Mucosa of rectum (tissue), 2 donors: ENCODE measurements around the gene GLRA1.
"Not testable (repeated sequence)": the region's sequence is repeated elsewhere in the genome, so short reads cannot be mapped to it uniquely, and the experiment has no call there.

Source experiments
- H3K27ac ChIP-seq, 2 donors: one replicate each; pipeline ENCODE4 v1.7.0; 2013; ENCODE audit warnings: inconsistent platforms in 2 of 2, low read depth in 2 of 2, low read length in 2 of 2
- H3K27me3 ChIP-seq, 2 donors: one replicate each; pipeline ENCODE4 v1.7.0; 2013; ENCODE audit warnings: low read length in 2 of 2; ENCODE audit not compliant: control insufficient read depth in 2 of 2, insufficient read depth in 2 of 2
- H3K36me3 ChIP-seq, 2 donors: one replicate each; pipeline ENCODE4 v1.7.0; 2013; ENCODE audit warnings: low read length in 2 of 2; ENCODE audit not compliant: control insufficient read depth in 2 of 2, insufficient read depth in 2 of 2
- H3K4me1 ChIP-seq, 2 donors: one replicate each; pipeline ENCODE4 v1.7.0; 2013; ENCODE audit warnings: low read length in 2 of 2, mild to moderate bottlenecking in 1 of 2; ENCODE audit not compliant: control insufficient read depth in 2 of 2, insufficient read depth in 2 of 2
- H3K4me3 ChIP-seq, 2 donors: one replicate each; pipeline ENCODE4 v1.7.0; 2013; ENCODE audit warnings: low read length in 2 of 2
- H3K9ac ChIP-seq, 2 donors: one replicate each; pipeline ENCODE4 v1.7.0; 2013; ENCODE audit warnings: low read length in 2 of 2, low read depth in 1 of 2, mild to moderate bottlenecking in 1 of 2
- H3K9me3 ChIP-seq, 2 donors: one replicate each; pipeline ENCODE4 v1.7.0; 2013; ENCODE audit warnings: low read length in 2 of 2; ENCODE audit not compliant: control insufficient read depth in 2 of 2
- donor health status: healthy.
- donor health status: Normal muscosa, but diverticular disease.

Gene GLRA1

DNA sequence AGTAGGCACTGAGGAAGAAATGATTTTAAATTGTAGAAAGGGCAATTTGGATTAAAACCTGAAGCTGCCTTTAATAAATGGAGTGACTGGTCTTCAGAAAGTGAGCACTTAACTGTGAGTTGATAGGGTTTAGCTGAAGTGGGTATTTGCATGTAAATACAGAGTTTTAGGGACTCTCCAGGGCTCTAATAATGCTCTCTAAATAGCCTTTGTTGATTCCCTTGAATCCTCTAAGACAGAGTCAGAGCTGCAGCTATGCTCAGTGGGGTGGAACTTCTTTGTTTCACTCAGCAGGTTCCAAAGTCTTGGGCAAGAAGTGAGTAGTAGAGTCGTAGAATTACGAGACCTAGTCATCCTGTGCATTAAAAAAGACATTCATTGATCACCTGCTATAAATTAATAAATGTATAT, 21.4 kb downstream of the GLRA1 start:
- Histone ChIP-seq H3K4me3 (no peak overlapping the region), H3K4me1 (no peaks in the 10 kb centered on the region), H3K9me3 (no peaks in the 10 kb centered on the region), H3K36me3 (no peaks in the 10 kb centered on the region), H3K27me3 (no peaks in the 10 kb centered on the region), H3K9ac (no peak overlapping the region), H3K27ac (no peak overlapping the region)

DNA sequence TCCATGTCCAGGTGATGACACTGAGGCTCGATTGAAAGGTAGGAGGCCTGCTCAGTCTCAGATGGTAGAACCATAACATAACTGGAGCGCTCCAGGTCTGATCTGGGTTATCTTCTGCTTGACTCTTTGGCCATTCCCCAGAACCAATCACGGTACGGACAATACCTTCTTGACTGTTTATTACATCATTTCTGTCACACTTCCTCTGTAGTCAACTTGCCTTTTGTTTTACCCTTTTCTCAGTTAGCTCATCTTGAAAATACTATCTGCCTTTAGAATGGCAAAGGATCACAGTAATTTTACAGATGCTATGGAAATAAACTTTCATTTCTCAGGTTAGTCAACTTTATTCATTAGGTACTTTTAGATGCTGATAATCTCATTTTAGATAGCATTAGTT, 22.4 kb downstream of the GLRA1 start:
- no peaks in the 10 kb centered on the region for H3K9me3 ChIP-seq
- H3K4me1 ChIP-seq: no peaks in the 10 kb centered on the region
- H3K4me3 ChIP-seq: no peak overlapping the region
- H3K27me3 ChIP-seq: no peaks in the 10 kb centered on the region
- H3K9ac ChIP-seq: no peak overlapping the region
- no peaks in the 10 kb centered on the region for H3K36me3 ChIP-seq
- no peak overlapping the region for H3K27ac ChIP-seq

DNA sequence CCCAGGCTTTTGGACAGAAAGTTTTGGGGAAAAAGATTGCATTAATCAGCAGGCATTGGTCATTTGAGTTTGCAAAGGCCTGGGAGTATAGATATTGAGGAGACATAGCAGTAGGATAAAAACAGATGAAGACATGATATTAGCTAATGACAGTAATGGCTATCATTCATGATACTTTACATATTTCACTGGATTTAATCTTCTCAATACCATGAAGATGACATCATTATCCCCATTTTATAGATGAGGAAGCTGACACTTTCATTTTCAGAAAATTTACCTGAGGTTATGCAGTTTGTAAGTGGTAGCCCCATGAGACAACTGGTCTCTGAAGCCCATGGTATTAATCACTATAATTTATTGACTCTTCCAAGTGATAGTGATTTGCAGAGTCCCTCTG, 23.0 kb downstream of the GLRA1 start:
- Histone ChIP-seq H3K27ac (no peak overlapping the region), H3K9me3 (no peaks in the 10 kb centered on the region), H3K36me3 (no peaks in the 10 kb centered on the region), H3K27me3 (no peaks in the 10 kb centered on the region), H3K4me1 (no peaks in the 10 kb centered on the region), H3K9ac (no peak overlapping the region), H3K4me3 (no peak overlapping the region)

DNA sequence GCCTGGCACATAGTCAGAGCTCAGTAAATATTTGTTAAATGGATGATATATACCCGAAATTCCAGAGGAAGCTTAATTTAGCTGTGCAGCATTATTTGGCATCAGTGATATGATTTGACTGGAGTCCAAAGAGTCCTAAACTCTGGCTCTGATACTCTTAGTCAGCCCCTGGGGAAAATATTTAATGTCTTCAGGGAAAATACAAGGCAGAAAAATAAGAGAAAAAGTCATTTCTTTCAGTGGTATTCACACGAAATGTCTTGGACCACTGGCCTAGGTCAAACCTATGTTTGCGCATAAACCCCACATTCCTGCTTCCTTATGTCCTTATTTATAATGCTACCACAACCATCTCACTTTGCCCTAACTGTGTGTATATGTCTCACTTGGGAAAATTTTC, 23.8 kb downstream of the GLRA1 start:
- Histone ChIP-seq H3K9ac (no peak overlapping the region), H3K36me3 (no peaks in the 10 kb centered on the region), H3K4me1 (no peaks in the 10 kb centered on the region), H3K4me3 (no peak overlapping the region), H3K27me3 (no peaks in the 10 kb centered on the region), H3K9me3 (no peaks in the 10 kb centered on the region), H3K27ac (no peak overlapping the region)

DNA sequence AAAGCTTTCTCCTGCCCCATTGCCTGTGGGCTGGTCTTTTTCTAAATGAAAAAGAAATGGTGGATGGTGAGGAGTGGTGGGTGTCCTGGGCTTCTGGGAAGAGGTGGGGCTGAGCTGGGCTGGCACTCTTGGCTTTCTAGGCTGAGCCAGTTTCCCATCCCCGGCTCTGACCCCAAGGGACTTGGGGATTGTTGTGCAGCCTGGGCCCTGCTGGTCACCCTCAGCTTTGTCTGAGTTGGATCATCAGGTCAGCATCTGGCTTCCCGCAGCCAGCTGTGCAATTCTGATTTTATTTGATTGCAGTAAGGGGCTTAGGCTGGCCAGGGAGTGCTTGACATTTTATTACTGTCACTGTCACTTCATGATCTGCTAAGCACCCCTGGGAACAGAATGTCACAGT, 25.3 kb downstream of the GLRA1 start:
- Histone ChIP-seq H3K4me3 (no peak overlapping the region), H3K27ac (no peak overlapping the region), H3K9me3 (no peaks in the 10 kb centered on the region), H3K9ac (no peak overlapping the region), H3K36me3 (no peaks in the 10 kb centered on the region), H3K4me1 (no peaks in the 10 kb centered on the region), H3K27me3 (no peaks in the 10 kb centered on the region)

DNA sequence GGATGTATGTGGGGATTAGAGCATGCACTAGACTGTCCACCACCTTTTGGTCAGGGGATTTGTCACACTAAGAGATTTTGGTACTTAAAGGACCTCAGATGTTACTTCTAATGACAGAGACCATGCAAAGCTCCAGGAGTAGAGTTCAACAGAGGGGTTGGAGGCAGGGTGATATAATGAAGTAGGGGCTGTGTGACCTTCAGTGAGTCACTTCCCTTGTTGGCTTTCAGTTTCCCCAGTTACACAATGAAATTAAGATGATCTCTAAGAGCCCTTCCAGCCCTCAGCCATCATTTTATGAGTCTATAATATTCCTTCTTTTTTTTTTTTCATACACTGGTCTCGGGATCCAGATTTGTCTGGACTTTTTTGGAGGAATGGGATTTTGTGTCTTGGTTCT, 26.8 kb downstream of the GLRA1 start:
- Histone ChIP-seq H3K27ac (no peak overlapping the region), H3K4me3 (no peak overlapping the region), H3K27me3 (no peaks in the 10 kb centered on the region), H3K9me3 (no peaks in the 10 kb centered on the region), H3K9ac (no peak overlapping the region), H3K4me1 (no peaks in the 10 kb centered on the region), H3K36me3 (no peaks in the 10 kb centered on the region)

DNA sequence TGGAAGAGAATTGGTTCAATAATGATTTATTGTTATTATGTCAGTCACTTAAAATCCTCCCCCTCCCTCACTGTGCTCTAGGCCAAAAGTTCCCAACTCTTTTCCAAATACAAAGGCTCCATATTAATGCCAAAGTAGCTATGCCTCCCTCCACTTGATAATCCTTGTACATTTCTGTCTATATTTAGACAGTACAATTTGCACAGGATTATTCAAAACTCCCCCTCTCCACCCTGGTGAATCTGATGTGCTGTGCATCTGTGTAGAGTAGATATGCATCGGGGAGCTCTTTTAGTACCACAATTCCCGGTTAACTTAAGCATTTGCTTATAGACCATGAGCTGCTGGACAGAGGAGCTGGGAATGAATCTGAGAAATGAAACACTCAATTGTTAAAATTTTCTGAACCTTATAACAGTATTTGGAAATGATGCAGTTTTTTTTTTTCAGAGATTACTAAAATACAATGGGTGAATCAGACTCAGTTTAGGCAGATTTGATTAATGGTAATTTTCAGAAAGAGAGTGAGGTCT, 27.6 kb downstream of the GLRA1 start:
- no peak overlapping the region for H3K27ac ChIP-seq
- H3K27me3 ChIP-seq: no peaks in the 10 kb centered on the region
- no peak overlapping the region for H3K9ac ChIP-seq
- no peaks in the 10 kb centered on the region for H3K4me1 ChIP-seq
- H3K36me3 ChIP-seq: no peaks in the 10 kb centered on the region
- no peaks in the 10 kb centered on the region for H3K9me3 ChIP-seq
- H3K4me3 ChIP-seq: no peak overlapping the region

DNA sequence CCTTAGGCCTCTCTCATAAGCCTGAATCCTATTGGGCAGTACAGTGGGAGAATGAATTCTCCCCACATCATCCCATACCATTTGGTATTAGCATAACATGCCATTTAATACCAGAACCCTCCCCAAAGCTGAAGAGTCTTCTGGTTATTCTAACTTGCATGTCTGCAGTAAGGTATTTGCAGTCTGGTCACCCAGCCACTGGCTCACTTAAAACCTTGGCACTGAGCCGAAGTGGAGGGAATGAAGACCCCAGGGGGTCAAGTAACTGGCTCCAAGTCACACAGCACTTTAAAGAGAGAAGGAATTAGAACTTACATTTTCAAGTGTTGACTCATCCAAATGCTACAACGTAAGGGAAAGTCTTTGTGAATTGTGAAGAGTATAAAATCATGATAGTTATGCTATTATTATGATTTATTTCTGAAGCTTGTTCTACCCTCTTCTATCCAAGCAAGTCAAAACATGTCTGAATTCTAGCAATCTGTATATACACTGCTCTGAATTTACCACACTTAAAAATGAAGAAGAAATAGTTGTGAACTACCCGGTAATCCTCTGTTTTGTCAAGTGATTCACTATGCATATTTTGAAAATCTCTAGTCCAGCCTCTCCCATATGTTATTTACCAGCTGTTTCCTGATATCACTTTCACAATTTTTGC, 28.5 kb downstream of the GLRA1 start:
- H3K36me3 ChIP-seq: no peaks in the 10 kb centered on the region
- no peaks in the 10 kb centered on the region for H3K4me1 ChIP-seq
- H3K9me3 ChIP-seq: no peaks in the 10 kb centered on the region
- H3K27me3 ChIP-seq: no peaks in the 10 kb centered on the region
- H3K9ac ChIP-seq: no peak overlapping the region
- H3K27ac ChIP-seq: no peak overlapping the region
- no peak overlapping the region for H3K4me3 ChIP-seq

DNA sequence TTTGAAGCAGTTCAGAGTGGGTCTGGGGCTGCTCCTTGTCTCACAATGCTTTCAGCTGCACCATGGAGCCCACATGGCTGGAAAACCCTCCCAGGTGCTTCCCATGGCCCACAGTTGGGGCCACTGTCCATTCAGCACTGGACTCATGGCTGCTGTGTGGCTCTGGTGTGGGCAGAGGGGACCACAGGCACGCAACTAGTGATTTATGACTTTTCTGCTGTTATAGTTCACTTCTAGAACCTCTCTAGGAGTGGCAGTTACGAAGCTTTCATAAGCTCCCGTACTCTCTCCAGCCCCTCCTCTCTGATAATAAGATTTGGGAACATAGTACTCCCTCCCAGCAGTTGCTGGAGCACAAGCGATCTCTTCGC, 29.0 kb downstream of the GLRA1 start:
- Histone ChIP-seq H3K27me3 (no peaks in the 10 kb centered on the region), H3K27ac (no peak overlapping the region), H3K9ac (no peak overlapping the region), H3K4me3 (no peak overlapping the region), H3K9me3 (no peaks in the 10 kb centered on the region), H3K4me1 (no peaks in the 10 kb centered on the region), H3K36me3 (no peaks in the 10 kb centered on the region)

DNA sequence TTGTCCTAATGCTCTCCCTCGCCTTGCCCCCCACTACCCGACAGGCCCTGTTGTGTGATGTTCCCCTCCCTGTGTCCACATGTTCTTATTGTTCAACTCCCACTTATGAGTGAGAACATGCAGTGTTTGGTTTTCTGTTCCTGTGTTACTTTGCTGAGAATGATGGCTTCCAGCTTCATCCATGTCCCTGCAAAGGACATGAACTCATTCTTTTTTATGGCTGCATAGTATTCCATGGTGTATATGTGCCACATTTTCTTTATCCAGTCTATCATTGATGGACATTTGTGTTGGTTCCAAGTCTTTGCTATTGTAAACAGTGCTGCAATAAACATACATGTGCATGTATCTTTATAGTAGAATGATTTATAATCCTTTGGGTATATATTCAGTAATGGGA, 31.2 kb downstream of the GLRA1 start:
- H3K4me1 ChIP-seq, H3K9me3 ChIP-seq, H3K36me3 ChIP-seq, H3K27me3 ChIP-seq, H3K9ac ChIP-seq, H3K27ac ChIP-seq, H3K4me3 ChIP-seq: not testable (repeated sequence)

DNA sequence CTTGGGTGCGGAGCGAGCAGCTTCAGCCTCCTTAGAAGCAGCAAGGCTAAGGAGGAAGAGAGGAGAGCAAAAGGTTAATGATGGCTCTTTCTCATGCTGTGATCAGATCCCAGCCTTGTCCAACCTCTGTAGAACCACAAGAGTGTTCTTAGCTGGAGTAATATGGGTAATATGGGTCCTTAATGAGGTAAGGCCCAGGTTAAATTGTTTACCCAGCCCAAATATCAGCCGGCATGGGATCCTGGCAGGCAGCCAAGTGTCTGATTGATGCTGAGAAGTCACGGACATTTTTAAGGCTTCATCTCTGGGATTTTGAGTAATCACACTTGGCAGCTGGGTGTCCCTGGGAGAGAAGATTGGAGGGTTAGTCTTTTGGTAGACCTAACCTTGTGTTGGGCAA, 32.3 kb downstream of the GLRA1 start:
- Histone ChIP-seq H3K27ac (no peak overlapping the region), H3K36me3 (no peaks in the 10 kb centered on the region), H3K9me3 (no peaks in the 10 kb centered on the region), H3K27me3 (no peaks in the 10 kb centered on the region), H3K9ac (no peak overlapping the region), H3K4me3 (no peak overlapping the region), H3K4me1 (no peaks in the 10 kb centered on the region)
